HepG2 (cell line): Measurements from ENCODE around the gene CYP19A1. TPM values are rescaled to one million over a fixed set of nuclear protein-coding genes. Genes with fewer than 3 reads are reported as not detected.

ENCODE experiments used
- ATF7-NPFF ChIP-seq: sonication (generic); formaldehyde crosslinking; IDR thresholded peaks from 2 replicates; pipeline ENCODE4 v1.8.1; 2023; ENCODE audit warnings: mild to moderate bottlenecking, low read depth, missing genetic modification reagents, moderate library complexity
- CHD2 ChIP-seq: IDR thresholded peaks from 2 replicates; pipeline ENCODE4 v1.6.1; 2011; ENCODE audit warnings: low read depth, low read length, improper control_type of control experiment
- DNMT3B ChIP-seq: conservative IDR thresholded peaks from 2 replicates; pipeline ENCODE4 v1.6.1; 2016; ENCODE audit warnings: missing biosample characterization, control low read depth
- FOXP1 ChIP-seq, 2 experiments: fragments of 450-650 bp in 1 of 2; IDR thresholded peaks; 2 replicates each; pipeline ENCODE4 v1.6.1; 2017 to 2018; ENCODE audit warnings: antibody characterized with exemption in 1 of 2
- MED8 ChIP-seq: sonication (generic); formaldehyde crosslinking; IDR thresholded peaks from 2 replicates; pipeline ENCODE4 v1.8.1; 2023; ENCODE audit warnings: mild to moderate bottlenecking, missing genetic modification reagents; ENCODE audit not compliant: insufficient replicate concordance
- RAD21 ChIP-seq: fragments of 450-650 bp; formaldehyde crosslinking; IDR thresholded peaks from 2 replicates; pipeline ENCODE4 v1.5.0; 2020; ENCODE audit warnings: mild to moderate bottlenecking
- REPIN1 ChIP-seq: sonication (generic); formaldehyde crosslinking; IDR thresholded peaks from 2 replicates; pipeline ENCODE4 v1.8.0; 2022; ENCODE audit warnings: missing genetic modification reagents, low read depth, mild to moderate bottlenecking, borderline replicate concordance
- REXO4 ChIP-seq: sonication (generic); formaldehyde crosslinking; IDR thresholded peaks from 2 replicates; pipeline ENCODE4 v1.8.0; 2022; ENCODE audit warnings: missing genetic modification reagents, mild to moderate bottlenecking, borderline replicate concordance
- SALL2 ChIP-seq: sonication (generic); formaldehyde crosslinking; IDR thresholded peaks from 2 replicates; pipeline ENCODE4 v1.8.1; 2023; ENCODE audit warnings: mild to moderate bottlenecking, missing genetic modification reagents, inconsistent platforms
- SIN3A ChIP-seq: IDR thresholded peaks from 2 replicates; pipeline ENCODE4 v1.6.1; 2011; ENCODE audit warnings: low read depth, mild to moderate bottlenecking, control low read depth, low read length, borderline replicate concordance
- SMAD1 ChIP-seq: sonication (generic); formaldehyde crosslinking; IDR thresholded peaks from 2 replicates; pipeline ENCODE4 v1.4.0; 2020; ENCODE audit warnings: missing genetic modification reagents, low read depth, mild to moderate bottlenecking, borderline replicate concordance
- SOX13 ChIP-seq, 3 experiments: fragments of 450-650 bp in 1 of 3; sonication (generic) in 1 of 3; formaldehyde crosslinking in 1 of 3; IDR thresholded peaks in 2 of 3; conservative IDR thresholded peaks in 1 of 3; 2 replicates each; pipeline versions ENCODE4 v1.5.0 to v1.6.1; 2016 to 2020; ENCODE audit warnings: antibody characterized with exemption in 1 of 3, mild to moderate bottlenecking in 1 of 3, missing compliant biosample characterization in 1 of 3, missing genetic modification reagents in 1 of 3, moderate library complexity in 1 of 3
- TCF7 ChIP-seq: sonication (generic); IDR thresholded peaks from 2 replicates; pipeline ENCODE4 v1.6.1; 2016; ENCODE audit warnings: antibody characterized with exemption, low read depth
- TSC22D2 ChIP-seq: sonication (generic); formaldehyde crosslinking; IDR thresholded peaks from 2 replicates; pipeline ENCODE4 v1.5.1; 2020; ENCODE audit warnings: missing genetic modification reagents, mild to moderate bottlenecking, borderline replicate concordance
- ZNF256 ChIP-seq: sonication (generic); formaldehyde crosslinking; conservative IDR thresholded peaks from 2 replicates; pipeline ENCODE4 v1.4.0; 2020; ENCODE audit warnings: missing genetic modification reagents
- ZNF564 ChIP-seq: sonication (generic); formaldehyde crosslinking; IDR thresholded peaks from 2 replicates; pipeline ENCODE4 v1.8.1; 2023; ENCODE audit warnings: mild to moderate bottlenecking, missing genetic modification reagents
- ZNF570 ChIP-seq: sonication (generic); formaldehyde crosslinking; IDR thresholded peaks from 2 replicates; pipeline ENCODE4 v1.4.0; 2020; ENCODE audit warnings: mild to moderate bottlenecking, missing genetic modification reagents, borderline replicate concordance
- ZNF776 ChIP-seq: sonication (generic); formaldehyde crosslinking; IDR thresholded peaks from 2 replicates; pipeline ENCODE4 v1.4.0; 2020; ENCODE audit warnings: mild to moderate bottlenecking, missing genetic modification reagents
- ZNF777 ChIP-seq: sonication (generic); formaldehyde crosslinking; IDR thresholded peaks from 2 replicates; pipeline ENCODE4 v1.4.0; 2020; ENCODE audit warnings: missing genetic modification reagents
- polyA plus RNA-seq, 8 experiments: library from polyadenylated mRNA; depleted of rRNA in 3 of 8; stranded (reverse) in 7 of 8; unstranded in 1 of 8; fragments of >200 nt; fragmentation: Illumina TruSeq in 4 of 8; extraction: Trizol in 4 of 8; gene quantifications; 2 replicates each; pipeline versions ENCODE4 v1.2.1 to v1.2.3, GENCODE V29; 2011 to 2016; ENCODE audit warnings: low read depth in 4 of 8, missing spikeins in 1 of 8, mixed read lengths in 1 of 8; ENCODE audit not compliant: insufficient read depth in 1 of 8
- total RNA-seq, 5 experiments: library from RNA; depleted of rRNA; stranded (reverse); fragments of >200 nt; fragmentation: Illumina TruSeq; extraction: Trizol; gene quantifications; 2 replicates each; pipeline ENCODE4 v1.2.3, GENCODE V29; 2016; ENCODE audit warnings: low read depth in 1 of 5
- TF ChIP-seq, protein P1 (sequence below): sonication (generic); formaldehyde crosslinking; IDR thresholded peaks from 2 replicates; pipeline ENCODE4 v1.4.0; 2020; ENCODE audit warnings: mild to moderate bottlenecking, missing genetic modification reagents
- TF ChIP-seq, protein P2 (sequence below): sonication (generic); formaldehyde crosslinking; IDR thresholded peaks from 2 replicates; pipeline ENCODE4 v1.5.1; 2020; ENCODE audit warnings: missing genetic modification reagents, mild to moderate bottlenecking, borderline replicate concordance
- TF ChIP-seq, protein P3 (sequence below): sonication (generic); formaldehyde crosslinking; IDR thresholded peaks from 2 replicates; pipeline ENCODE4 v1.9.0; 2021; ENCODE audit warnings: missing genetic modification reagents, borderline replicate concordance
- TF ChIP-seq, protein P4 (sequence below): IDR thresholded peaks from 2 replicates; pipeline ENCODE4 v1.6.1; 2018; ENCODE audit warnings: missing genetic modification reagents, mild to moderate bottlenecking, missing compliant biosample characterization

Gene CYP19A1
- total and polyA plus RNA-seq, 2 of the 13 experiments (the other 11 are each of a cell fraction or from before 2014, with no cell fraction given): 10.9 to 23.0 TPM

DNA sequence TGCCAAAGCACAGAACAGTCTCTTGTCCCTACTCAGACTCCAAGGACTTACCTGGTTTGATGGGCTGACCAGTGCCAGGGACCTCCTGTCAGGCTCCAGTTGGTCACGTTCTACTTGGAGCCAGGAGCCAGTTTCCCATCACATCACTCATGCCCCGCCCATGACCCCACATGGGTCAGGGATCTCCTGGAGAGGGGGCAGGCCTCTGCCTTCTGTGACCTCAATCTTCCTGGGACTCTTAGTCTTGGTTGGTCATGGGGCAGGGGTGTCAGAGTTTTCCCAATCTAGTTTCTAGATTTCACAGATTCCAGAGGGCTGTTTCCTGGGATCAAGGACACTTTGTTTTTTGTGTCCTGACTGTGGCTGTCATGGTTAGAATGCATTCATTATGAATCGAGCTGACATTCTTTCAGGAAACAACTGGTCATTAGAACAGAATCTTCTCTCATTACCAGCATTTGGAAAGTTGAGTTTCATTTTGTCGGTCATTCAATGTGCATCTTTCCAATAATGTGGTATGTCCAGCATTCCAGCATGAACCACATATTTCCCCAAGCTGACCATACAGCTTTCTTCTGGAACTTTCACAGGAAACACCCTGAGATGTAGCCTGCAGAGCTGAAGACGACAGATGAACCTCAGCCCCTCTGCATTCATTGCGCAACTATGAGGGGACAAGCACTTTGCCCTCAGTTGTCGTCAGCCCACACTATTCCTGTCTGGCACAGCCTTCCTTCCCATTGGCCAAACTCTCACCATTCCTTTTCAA, 19.8 kb downstream of the CYP19A1 start (continued):
- TF ChIP-seq, protein P1, sequence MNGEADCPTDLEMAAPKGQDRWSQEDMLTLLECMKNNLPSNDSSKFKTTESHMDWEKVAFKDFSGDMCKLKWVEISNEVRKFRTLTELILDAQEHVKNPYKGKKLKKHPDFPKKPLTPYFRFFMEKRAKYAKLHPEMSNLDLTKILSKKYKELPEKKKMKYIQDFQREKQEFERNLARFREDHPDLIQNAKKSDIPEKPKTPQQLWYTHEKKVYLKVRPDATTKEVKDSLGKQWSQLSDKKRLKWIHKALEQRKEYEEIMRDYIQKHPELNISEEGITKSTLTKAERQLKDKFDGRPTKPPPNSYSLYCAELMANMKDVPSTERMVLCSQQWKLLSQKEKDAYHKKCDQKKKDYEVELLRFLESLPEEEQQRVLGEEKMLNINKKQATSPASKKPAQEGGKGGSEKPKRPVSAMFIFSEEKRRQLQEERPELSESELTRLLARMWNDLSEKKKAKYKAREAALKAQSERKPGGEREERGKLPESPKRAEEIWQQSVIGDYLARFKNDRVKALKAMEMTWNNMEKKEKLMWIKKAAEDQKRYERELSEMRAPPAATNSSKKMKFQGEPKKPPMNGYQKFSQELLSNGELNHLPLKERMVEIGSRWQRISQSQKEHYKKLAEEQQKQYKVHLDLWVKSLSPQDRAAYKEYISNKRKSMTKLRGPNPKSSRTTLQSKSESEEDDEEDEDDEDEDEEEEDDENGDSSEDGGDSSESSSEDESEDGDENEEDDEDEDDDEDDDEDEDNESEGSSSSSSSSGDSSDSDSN (CRISPR knock-in tag): no peak
- TF ChIP-seq ZNF256 (CRISPR knock-in tag) (no peak), ZNF570 (CRISPR knock-in tag) (no peak), SOX13 (IDR thresholded peaks at IDR 0.05) (no peak), SOX13 (CRISPR knock-in tag; conservative IDR thresholded peaks at IDR 0.05 in 1 of 2, IDR thresholded peaks at IDR 0.05 in 1 of 2) (peak in 1 of 2 experiments; percentile 13; a peak in 1 of 4 replicates), REXO4 (CRISPR knock-in tag) (no peak), ATF7-NPFF (CRISPR knock-in tag) (no peak), SIN3A (no peak), DNMT3B (CRISPR knock-in tag) (no peak), RAD21 (CRISPR knock-in tag) (no peak), SMAD1 (no peak), ZNF776 (CRISPR knock-in tag) (no peak), FOXP1 (IDR thresholded peaks at IDR 0.05) (no peak), FOXP1 (CRISPR knock-in tag; IDR thresholded peaks at IDR 0.05) (no peak; the same call in 1 of the 2 replicates), TSC22D2 (CRISPR knock-in tag) (no peak), MED8 (CRISPR knock-in tag) (no peak), CHD2 (no peak), SALL2 (no peak), REPIN1 (CRISPR knock-in tag) (no peak), ZNF777 (CRISPR knock-in tag) (no peak), TCF7 (no peak), ZNF564 (CRISPR knock-in tag) (no peak)
- TF ChIP-seq, protein P2, sequence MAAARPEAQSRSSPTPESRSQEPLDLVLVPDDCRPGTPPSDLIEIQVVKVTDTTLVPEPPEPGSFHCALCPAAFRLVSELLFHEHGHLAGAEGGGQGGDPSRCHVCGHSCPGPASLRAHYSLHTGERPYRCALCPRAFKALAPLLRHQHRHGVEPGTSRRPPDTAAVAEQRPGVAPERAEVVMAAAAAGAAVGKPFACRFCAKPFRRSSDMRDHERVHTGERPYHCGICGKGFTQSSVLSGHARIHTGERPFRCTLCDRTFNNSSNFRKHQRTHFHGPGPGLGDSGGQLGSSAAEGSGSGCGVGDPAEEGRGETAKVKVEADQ (CRISPR knock-in tag): peak; percentile 66; the same call in 1 of the 2 replicates
- TF ChIP-seq, protein P3, sequence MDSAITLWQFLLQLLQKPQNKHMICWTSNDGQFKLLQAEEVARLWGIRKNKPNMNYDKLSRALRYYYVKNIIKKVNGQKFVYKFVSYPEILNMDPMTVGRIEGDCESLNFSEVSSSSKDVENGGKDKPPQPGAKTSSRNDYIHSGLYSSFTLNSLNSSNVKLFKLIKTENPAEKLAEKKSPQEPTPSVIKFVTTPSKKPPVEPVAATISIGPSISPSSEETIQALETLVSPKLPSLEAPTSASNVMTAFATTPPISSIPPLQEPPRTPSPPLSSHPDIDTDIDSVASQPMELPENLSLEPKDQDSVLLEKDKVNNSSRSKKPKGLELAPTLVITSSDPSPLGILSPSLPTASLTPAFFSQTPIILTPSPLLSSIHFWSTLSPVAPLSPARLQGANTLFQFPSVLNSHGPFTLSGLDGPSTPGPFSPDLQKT: no peak
- TF ChIP-seq, protein P4, sequence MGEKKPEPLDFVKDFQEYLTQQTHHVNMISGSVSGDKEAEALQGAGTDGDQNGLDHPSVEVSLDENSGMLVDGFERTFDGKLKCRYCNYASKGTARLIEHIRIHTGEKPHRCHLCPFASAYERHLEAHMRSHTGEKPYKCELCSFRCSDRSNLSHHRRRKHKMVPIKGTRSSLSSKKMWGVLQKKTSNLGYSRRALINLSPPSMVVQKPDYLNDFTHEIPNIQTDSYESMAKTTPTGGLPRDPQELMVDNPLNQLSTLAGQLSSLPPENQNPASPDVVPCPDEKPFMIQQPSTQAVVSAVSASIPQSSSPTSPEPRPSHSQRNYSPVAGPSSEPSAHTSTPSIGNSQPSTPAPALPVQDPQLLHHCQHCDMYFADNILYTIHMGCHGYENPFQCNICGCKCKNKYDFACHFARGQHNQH: 0 out of 2 replicates have a peak, but pooled peaks have one; percentile 29
